ENCODE measurements around the gene GMPPB.

GMPPB gene

GRCh38 chr3:49683162-49683561 lies 40.6 kb downstream of the GMPPB start:
- Histone ChIP-seq H3K27me3 (ENCODE audit: control insufficient read depth, insufficient read depth, low read length) (no peaks in the 10 kb centered on the region), H3K4me2 (ENCODE audit: low read length) (no peak overlapping the region), H3K79me2 (no peaks in the 10 kb centered on the region), H3K4me1 (peaks cover under 1% of the 10 kb centered on the region), H3K36me3 (ENCODE audit: control insufficient read depth, insufficient read depth, low read length) (no peaks in the 10 kb centered on the region), H3K27ac (no peak overlapping the region), H2AFZ (no peak overlapping the region), H3K4me3 (ENCODE audit: low read depth, low read length) (no peak overlapping the region), H3K9me3 (ENCODE audit: control insufficient read depth, low read length) (no peaks in the 10 kb centered on the region), H3K9ac (no peak overlapping the region)
- no peak for TF ChIP-seq CTCF (IDR thresholded peaks at IDR 0.05)

- no peak for TF ChIP-seq CTCF (IDR thresholded peaks at IDR 0.05)
- Histone ChIP-seq H2AFZ (no peak overlapping the region), H3K79me2 (no peaks in the 10 kb centered on the region), H3K4me1 (no peaks in the 10 kb centered on the region), H3K9me3 (ENCODE audit: control insufficient read depth, low read length) (no peaks in the 10 kb centered on the region), H3K9ac (no peak overlapping the region), H3K27ac (no peak overlapping the region), H3K36me3 (ENCODE audit: control insufficient read depth, insufficient read depth, low read length) (no peaks in the 10 kb centered on the region), H3K27me3 (ENCODE audit: control insufficient read depth, insufficient read depth, low read length) (no peaks in the 10 kb centered on the region), H3K4me3 (ENCODE audit: low read depth, low read length) (no peak overlapping the region), H3K4me2 (ENCODE audit: low read length) (no peak overlapping the region)
Observed at GRCh38 chr3:49681543-49681942, 42.2 kb downstream of the GMPPB start.

GRCh38 chr3:49681232-49681522 lies 42.6 kb downstream of the GMPPB start:
- no peaks in the 10 kb centered on the region for H3K79me2 ChIP-seq
- H2AFZ ChIP-seq = no peak overlapping the region
- H3K4me3 ChIP-seq (ENCODE audit: low read depth, low read length) = no peak overlapping the region
- H3K4me2 ChIP-seq (ENCODE audit: low read length) = no peak overlapping the region
- H3K36me3 ChIP-seq (ENCODE audit: control insufficient read depth, insufficient read depth, low read length) = no peaks in the 10 kb centered on the region
- TF ChIP-seq CTCF (IDR thresholded peaks at IDR 0.05) = no peak
- H3K27ac ChIP-seq = no peak overlapping the region
- H3K9me3 ChIP-seq (ENCODE audit: control insufficient read depth, low read length) = no peaks in the 10 kb centered on the region
- no peaks in the 10 kb centered on the region for H3K4me1 ChIP-seq
- no peaks in the 10 kb centered on the region for H3K27me3 ChIP-seq (ENCODE audit: control insufficient read depth, insufficient read depth, low read length)
- no peak overlapping the region for H3K9ac ChIP-seq

- Histone ChIP-seq H2AFZ (no peak overlapping the region), H3K27me3 (ENCODE audit: control insufficient read depth, insufficient read depth, low read length) (no peaks in the 10 kb centered on the region), H3K79me2 (no peaks in the 10 kb centered on the region), H3K9ac (no peak overlapping the region), H3K4me3 (ENCODE audit: low read depth, low read length) (no peak overlapping the region), H3K4me2 (ENCODE audit: low read length) (no peak overlapping the region), H3K4me1 (no peaks in the 10 kb centered on the region), H3K9me3 (ENCODE audit: control insufficient read depth, low read length) (no peaks in the 10 kb centered on the region), H3K36me3 (ENCODE audit: control insufficient read depth, insufficient read depth, low read length) (no peaks in the 10 kb centered on the region), H3K27ac (no peak overlapping the region)
- no peak for TF ChIP-seq CTCF (IDR thresholded peaks at IDR 0.05)
Observed at GRCh38 chr3:49680493-49681231, 43.1 kb downstream of the GMPPB start.

GRCh38 chr3:49675912-49676311 lies 47.8 kb downstream of the GMPPB start:
- Histone ChIP-seq H3K27ac (no peak overlapping the region), H3K9me3 (ENCODE audit: control insufficient read depth, low read length) (no peaks in the 10 kb centered on the region), H3K9ac (no peak overlapping the region), H3K27me3 (ENCODE audit: control insufficient read depth, insufficient read depth, low read length) (no peaks in the 10 kb centered on the region), H3K36me3 (ENCODE audit: control insufficient read depth, insufficient read depth, low read length) (no peaks in the 10 kb centered on the region), H2AFZ (no peak overlapping the region), H3K4me2 (ENCODE audit: low read length) (no peak overlapping the region), H3K79me2 (no peaks in the 10 kb centered on the region), H3K4me1 (peaks cover 17% of the 10 kb centered on the region), H3K4me3 (ENCODE audit: low read depth, low read length) (no peak overlapping the region)
- TF ChIP-seq CTCF (IDR thresholded peaks at IDR 0.05) = no peak
